CD1c-positive myeloid dendritic cell (primary cell): ENCODE results near the gene FRMD8.
A peak's percentile ranks its signal among the peaks of the same experiment; 100 is the strongest.

Source experiments
- DNase-seq: peaks from one replicate; pipeline ENCODE4 v3.0.0-alpha.2; 2016; ENCODE audit errors: extremely low spot score

Gene FRMD8

DNA sequence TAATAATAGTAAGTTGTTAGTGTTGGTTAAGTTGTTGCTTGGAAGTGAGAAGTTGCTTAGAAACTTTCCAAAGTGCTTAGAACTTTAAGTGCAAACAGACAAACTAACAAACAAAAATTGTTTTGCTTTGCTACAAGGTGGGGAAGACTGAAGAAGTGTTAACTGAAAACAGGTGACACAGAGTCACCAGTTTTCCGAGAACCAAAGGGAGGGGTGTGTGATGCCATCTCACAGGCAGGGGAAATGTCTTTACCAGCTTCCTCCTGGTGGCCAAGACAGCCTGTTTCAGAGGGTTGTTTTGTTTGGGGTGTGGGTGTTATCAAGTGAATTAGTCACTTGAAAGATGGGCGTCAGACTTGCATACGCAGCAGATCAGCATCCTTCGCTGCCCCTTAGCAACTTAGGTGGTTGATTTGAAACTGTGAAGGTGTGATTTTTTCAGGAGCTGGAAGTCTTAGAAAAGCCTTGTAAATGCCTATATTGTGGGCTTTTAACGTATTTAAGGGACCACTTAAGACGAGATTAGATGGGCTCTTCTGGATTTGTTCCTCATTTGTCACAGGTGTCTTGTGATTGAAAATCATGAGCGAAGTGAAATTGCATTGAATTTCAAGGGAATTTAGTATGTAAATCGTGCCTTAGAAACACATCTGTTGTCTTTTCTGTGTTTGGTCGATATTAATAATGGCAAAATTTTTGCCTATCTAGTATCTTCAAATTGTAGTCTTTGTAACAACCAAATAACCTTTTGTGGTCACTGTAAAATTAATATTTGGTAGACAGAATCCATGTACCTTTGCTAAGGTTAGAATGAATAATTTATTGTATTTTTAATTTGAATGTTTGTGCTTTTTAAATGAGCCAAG, 38.9 kb downstream of the FRMD8 start:
- DNase-seq: peak; percentile 95

DNA sequence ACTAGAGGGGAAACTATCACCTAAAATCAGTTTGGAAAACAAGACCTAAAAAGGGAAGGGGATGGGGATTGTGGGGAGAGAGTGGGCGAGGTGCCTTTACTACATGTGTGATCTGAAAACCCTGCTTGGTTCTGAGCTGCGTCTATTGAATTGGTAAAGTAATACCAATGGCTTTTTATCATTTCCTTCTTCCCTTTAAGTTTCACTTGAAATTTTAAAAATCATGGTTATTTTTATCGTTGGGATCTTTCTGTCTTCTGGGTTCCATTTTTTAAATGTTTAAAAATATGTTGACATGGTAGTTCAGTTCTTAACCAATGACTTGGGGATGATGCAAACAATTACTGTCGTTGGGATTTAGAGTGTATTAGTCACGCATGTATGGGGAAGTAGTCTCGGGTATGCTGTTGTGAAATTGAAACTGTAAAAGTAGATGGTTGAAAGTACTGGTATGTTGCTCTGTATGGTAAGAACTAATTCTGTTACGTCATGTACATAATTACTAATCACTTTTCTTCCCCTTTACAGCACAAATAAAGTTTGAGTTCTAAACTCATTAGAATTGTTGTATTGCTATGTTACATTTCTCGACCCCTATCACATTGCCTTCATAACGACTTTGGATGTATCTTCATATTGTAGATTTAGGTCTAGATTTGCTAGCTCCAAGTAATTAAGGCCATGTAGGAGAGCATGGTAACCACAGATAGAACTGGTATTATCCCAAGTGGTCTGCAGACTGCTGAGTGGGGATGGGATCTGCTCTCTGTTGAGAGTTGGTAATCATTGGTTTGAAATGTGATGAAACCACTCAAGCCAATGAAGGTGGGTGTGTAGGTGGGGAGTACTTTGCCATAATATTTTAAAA, 39.8 kb downstream of the FRMD8 start:
- peak; percentile 93 for DNase-seq

DNA sequence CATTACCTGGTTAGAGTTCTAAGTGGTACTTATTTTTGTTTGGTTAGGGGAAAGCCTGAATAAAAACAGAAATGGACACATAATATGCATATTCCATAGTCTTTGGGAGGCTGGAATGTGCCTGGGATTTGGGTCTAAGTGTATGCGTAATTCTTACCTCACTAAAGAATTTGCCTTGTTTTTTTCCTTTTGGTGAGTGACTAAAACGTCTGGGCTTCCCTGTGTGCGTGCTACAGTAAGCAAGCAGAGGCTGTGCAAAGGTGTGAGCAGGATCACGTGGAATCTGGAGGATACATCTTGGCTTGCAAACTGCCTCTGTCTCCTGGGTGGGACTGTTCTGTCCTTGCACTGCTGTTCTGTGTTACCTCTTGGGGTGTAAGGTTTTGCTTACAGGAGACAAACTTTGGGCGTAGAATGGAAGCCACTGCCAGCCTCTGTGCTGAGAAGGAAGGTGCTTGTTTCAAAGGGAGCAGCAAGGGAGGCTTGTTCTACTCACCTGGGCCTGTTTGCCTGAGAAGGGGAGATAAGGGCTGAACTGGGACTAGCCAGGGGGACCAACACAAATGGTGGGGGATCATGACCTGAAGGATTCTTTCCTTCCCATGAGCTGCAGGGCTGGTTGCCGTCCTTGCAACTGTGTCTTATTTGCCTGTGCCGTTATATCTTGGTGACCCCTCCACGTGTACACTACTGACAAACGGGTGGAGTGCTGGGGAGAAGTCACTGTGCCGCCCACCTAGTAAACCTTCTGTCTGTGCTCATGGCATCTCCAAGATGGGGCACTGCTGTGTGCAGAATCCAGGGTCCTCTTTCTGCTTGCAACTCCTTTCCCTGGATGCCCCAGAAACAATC, 40.6 kb downstream of the FRMD8 start:
- DNase-seq: peak; percentile 66

DNA sequence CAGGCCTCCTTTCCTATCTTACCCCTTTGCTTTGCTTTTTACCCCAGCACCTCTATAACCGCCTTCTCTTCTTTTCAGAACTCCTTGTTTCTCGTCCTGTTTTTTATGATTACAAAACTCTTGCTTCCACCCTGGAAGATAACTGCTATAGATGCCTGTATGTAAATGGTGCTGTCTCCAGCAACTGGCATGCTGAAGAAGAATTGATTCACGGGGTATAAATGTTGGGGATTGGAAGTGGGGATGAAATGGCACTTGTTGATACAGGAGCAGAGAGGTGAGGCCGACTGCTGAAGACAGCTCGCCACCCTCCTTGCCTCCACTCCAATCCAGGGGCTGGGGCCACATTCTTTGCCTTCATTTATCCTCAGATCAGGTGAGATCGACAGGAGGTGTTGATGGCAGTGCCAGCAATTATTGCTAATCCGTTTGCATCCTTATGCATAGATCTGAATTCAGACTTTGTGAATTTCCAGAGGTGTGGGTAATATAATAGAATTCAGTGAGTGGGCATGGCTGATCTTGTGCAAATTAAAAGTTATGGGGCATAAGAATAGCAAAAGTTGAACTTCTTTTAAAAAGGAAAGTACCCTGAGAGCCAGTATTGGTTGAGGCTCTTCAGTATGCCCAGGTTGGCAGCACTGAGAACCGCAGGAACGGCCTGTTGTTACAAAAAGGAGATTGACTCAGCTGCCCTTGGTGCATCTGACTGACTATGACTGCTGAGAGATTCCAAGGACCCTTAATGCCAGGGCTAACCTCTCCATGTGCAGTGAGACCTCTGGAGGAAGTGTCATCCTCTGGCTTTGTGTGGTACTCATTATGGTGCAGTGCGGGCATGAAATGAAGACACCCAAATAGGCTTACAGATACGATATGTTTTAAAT, 41.5 kb downstream of the FRMD8 start:
- peak; percentile 41 for DNase-seq

DNA sequence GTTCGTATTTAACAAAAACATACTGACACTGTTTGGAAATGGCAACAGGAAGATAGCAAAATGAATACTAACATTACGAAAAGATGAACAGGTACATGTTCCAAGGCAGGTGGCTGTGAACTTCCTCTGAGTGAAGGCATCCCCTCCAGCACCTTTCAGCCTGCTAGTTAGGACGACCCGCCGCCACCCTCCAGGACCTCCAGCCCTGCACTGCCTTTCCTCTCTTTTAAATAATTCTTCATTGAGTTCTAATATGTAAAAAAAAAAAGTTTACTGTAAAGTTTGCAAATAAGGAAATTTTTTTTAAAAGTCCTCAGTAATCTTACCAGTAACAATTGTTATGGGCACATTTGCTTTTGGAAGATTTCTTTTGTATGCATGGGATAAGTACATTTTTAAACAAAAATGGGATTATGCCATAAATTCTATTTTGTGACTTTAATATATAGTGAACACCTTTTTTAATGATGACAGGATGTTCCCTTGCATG, 42.2 kb downstream of the FRMD8 start:
- DNase-seq: no peak

DNA sequence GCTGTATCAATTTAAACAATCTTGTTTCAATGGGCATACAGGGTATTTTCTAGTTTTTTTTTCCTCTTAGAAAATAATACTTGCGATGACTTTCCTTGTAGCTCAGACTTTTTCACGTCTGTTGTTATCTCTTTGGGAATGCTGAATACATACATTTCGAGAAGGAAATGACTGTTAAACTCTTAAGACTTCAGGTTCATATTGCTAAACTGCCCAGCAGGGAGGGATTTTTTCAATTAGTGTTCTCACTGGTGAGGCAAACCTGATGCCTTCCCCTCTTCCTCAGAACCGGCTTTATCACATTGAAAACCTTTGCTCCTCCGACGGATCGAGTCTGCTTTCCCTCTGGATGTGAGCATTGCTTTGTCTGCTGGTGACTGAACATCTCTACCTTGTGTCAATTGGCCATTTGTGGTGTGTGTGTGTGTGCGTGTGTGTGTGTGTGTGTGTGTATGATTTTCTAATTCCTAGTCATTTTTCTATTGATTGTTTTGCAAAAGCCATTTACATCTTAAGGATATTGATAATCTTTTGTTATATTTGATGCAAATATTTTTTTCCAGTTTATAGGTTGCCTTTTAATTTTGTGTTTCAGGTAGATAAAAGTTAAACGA, 42.7 kb downstream of the FRMD8 start:
- peak; percentile 58 for DNase-seq

DNA sequence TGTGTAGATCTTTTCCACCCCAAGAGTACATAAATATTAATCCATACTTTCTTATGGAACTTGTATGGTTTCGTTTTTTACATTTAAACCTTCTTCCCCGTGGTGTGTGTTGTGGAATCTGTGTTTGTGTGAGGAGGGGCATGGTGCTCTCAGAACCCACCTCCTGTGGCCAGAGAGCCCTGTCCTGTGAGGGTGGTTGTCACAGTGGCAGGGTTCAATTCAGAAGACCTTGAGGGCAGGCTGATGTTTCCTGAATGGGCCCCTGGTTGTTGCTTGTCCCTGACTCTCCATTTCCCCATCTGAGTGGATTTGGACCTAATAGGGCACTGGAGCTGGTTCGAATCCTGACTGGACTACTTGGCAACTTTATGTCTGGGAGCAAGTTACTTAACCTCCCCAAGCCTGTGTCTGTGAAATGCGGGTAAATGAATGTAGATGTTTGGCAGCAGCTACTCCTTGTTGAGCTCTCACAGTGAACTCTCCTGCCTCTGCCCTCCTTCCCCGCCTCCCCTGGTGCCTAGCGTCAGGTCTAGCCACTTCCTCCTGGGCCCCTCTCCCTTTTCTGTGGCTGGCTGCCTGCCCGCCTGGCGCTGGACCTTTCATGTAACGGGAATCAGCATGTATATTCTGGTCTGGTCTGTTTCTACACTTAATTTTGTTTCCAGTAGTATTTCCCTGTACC, 43.4 kb downstream of the FRMD8 start:
- DNase-seq: peak; percentile 69

DNA sequence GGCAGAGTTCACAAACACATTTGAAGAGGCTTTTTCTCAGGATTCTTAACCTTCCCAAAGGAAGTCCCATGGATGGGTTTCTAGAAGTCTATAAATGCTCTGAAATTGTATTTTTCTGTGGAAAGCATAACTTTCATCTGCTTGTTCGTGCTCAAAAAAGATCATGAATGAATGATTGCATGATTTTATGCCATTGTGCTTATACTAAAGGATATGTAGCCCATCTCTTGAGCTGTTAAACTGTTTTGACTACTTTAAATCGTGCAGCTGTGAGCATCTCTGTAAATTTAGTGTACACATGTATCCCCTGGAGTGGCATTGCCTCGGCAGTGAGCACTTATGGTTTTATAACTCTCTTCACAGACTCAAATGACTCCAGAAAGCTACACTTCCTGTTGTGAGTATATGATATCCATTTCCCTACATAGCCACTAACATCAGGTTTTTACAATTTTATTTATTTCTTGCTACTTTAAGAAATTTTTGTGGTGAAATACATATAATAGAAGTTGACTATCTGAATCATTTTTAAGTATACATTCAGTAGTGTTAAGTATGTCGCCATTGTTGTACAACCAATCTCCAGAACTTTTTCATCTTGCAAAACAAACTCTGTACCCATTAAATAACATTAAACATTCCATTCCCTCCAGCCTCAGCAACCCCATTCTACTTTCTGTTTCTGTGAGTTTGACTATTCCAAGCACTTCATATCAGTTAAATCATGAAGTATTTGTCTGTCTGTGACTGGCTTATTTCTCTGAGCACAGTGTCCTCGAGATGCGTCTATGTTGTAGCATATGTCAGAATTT, 44.2 kb downstream of the FRMD8 start:
- peak; percentile 65 for DNase-seq

DNA sequence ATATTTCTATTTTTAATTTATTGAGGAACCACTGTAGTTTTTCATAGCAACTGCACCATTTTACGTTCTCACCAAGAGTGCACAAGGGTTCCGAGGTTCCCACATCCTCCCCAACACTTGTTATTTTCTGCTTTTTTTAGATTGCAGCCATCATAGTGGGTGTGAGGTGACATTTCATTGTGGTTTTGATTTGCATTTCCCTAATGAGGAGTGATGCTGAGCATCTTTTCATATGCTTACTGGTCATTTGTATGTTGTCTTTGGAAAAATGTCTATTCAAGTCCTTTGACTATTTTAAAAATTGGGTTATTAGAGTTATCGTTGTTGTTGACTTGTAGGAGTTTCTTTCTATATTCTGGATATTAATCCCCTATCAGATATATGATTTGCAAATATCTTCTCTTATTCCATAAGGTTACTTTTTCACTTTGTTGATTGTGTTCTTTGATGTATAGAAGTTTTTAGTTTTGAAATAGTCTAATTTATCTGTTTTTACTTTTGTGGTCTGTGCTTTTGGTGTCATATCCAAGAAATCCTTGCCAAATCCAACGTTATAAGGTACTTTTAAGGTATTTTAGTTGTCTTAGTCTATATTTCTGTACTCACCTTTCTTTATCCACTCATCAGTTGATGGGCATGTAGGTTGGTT, 45.1 kb downstream of the FRMD8 start:
- DNase-seq: peak; percentile 73

DNA sequence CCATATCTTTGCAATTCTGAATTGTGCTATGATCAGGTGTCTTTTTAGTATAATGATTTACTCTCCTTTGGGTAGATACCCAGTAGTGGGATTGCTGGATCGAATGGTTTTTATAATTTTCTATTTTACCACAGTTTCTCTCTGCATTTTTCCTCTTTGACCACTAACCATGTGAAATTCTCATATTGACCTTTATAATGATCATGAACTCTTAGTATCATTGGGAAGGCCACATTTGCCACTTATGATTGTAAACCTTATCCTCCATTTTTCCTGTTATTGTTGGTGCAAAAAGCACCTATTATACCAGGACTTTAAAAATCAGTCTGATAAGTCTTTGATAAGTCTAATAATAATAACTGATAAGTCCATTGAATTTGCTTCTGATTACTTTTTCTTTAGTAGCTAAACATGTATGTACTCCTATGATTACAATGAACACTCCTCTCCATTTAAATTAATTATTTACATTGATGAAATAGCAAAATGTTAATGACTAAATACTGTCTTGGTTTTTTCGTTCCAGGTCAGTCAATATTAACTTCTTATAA, 45.7 kb downstream of the FRMD8 start:
- peak; percentile 6 for DNase-seq

DNA sequence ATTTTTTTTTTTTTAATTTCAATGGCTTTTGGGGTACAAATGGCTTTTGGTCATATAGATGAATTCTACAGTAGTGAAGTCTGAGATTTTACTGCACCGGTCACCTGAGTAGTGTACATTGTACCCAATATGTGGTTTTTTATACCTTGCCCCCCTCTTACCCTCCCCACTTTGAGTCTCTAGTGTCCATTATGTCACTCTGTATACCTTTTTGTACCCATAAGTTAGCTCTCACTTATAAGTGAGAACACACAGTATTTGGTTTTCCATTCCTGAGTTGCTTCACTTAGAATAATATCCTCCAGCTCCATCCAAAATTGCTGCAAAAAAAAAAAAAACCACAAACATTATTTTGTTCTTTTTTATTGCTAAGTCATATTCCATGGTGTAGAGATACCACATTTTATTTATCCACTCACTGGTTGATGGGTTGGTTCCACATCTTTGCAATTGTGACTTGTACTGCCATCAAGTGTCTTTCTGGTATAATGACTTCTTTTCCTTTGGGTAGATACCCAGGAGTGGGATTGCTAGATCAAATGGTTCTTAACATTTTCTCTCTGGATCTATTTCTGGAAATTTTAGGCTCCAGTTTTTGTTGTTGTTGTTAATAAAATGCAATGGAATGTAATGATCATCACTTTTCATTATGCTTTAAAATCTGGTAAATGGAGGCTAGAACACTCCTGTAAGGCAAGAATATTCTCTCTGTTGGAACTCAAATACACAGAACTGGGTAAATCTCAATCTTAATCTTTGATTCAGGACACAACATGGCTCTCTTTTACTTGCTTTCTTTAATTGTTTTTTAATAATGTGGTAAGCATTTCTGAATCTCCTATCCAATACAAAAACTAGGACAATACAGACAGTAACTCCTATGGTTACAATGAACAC, 46.5 kb downstream of the FRMD8 start:
- DNase-seq: peak; percentile 59

DNA sequence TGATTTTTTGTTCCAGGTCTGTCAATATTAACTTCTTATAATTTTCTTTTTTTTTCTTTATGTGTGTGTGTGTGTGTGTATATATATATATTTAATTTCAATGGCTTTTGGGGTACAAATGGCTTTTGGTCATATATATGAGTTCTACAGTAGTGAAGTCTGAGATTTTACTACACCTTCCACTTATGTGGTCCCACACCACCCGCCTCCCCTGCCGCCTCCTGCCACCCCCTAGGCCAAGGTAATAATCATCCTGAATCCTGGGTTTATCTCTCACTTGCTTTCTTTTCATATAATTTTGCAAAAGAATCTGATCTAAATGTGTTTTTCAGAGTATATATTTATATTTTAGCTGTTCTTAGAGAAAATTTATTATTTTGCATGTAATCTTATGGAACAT, 47.2 kb downstream of the FRMD8 start:
- DNase-seq: no peak

DNA sequence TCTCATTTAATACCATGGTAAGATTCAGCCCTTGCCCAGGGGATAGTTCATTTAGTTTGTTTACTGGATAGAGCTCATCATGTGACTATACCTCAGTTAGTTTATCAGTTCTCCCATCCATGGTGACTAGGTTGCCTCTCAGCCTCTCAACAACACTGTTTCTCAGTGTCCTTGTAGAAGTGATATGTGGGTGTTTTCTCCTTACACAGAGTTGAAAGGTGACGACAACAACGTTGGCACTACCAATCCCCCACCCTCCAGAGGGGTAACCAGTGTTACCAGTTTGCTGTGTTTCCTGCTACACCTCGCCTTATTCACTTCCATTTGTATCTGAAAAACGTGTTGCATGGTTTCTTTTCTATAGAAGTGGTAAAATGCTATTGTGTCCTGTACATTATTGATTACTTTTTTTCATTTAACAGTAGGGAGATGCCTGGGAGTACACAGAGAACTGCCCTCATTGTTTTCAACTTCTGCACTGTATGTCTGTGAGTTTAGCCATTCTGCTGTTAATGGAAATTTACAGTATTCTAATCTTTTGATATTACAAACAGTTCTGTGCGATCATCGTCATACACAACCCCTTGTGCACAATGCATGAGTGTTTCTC, 47.7 kb downstream of the FRMD8 start:
- peak; percentile 13 for DNase-seq

DNA sequence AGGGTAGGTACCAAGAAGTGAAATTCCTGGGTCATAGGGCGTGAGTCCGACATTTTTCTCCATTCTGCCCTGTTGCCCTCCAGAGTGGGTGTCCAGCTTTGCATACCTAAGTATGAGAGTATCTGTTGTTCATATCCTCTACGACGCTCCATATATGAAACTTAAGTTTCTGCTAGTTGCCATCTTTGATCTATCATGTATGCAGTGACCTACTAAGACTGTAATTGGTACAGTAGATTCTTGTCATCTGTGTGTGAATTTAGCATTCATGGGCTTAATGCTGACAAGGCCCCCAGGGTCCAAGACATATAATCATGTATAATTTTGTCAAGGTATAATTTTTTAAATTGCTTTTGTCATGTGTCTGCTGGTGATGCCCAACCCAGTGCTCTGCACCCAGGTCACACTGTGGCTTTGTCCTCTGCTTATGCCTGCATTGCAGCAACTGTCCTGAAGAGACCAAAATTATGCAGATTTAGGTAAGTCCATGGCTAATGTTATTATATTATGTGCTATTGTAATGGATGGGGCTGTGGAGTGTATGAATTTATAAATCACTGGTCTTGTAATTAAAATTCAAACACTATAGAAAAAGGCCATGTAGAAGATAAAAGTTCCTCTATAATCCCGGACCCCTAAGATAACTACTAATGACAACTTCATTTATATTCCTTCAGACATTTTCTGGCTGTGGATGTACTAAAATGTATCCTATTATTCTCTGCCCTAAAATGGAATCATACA, 48.4 kb downstream of the FRMD8 start:
- DNase-seq: peak; percentile 3

DNA sequence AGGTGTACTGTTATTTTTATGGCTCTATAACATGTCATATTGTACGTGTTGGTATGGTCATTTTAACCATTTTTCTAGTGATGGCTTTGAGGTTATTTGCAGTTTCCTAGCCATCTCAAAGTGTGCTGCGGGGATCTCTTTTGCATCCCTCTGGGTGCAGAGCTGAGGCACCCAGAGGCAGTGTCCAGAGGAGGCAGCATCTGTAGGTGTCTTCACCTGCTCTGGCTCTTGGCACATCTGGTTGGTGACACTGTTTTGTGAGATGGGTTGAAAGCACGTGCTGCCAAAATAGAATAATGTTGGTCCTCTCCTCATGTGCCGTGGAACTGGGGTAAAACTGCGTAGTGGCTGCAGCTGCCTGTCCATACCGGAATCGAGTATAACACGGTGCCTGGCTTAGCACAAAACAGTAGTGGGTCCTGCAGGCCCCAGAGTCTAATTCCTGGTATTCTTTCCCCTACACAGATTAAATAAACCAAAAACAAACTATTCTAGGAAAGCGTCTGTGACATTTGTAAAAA, 49.0 kb downstream of the FRMD8 start:
- no peak for DNase-seq
